Measurements from ENCODE around the gene ST6GALNAC3. TPM values are rescaled to one million over a fixed set of nuclear protein-coding genes. Genes with fewer than 3 reads are reported as not detected.

Gene ST6GALNAC3
- total RNA-seq, 4 donors from 2014 or later, result 2.8 to 3.5 (median 3.4) TPM

GRCh38 chr1:76480827-76481226, 406.3 kb downstream of the ST6GALNAC3 start:
- Histone ChIP-seq H3K27ac (no peak overlapping the region), H3K4me1 (no peaks in the 10 kb centered on the region), H3K9me3 (no peaks in the 10 kb centered on the region), H3K27me3 (no peaks in the 10 kb centered on the region), H3K36me3 (no peaks in the 10 kb centered on the region), H3K4me3 (no peak overlapping the region)
- TF ChIP-seq CTCF (IDR thresholded peaks at IDR 0.05), result no peak
- no peak for TF ChIP-seq POLR2A (IDR thresholded peaks at IDR 0.05)
- DNase-seq, result no peak

- no peak overlapping the region for H3K4me3 ChIP-seq
- TF ChIP-seq POLR2A (IDR thresholded peaks at IDR 0.05), result no peak
- no peak for TF ChIP-seq CTCF (IDR thresholded peaks at IDR 0.05)
- H3K36me3 ChIP-seq, result no peaks in the 10 kb centered on the region
- H3K4me1 ChIP-seq, result no peaks in the 10 kb centered on the region
- no peaks in the 10 kb centered on the region for H3K27me3 ChIP-seq
- no peaks in the 10 kb centered on the region for H3K9me3 ChIP-seq
- H3K27ac ChIP-seq, result no peak overlapping the region
- DNase-seq, result no peak
Measured at GRCh38 chr1:76481672-76482071, 407.1 kb downstream of the ST6GALNAC3 start.

DNA sequence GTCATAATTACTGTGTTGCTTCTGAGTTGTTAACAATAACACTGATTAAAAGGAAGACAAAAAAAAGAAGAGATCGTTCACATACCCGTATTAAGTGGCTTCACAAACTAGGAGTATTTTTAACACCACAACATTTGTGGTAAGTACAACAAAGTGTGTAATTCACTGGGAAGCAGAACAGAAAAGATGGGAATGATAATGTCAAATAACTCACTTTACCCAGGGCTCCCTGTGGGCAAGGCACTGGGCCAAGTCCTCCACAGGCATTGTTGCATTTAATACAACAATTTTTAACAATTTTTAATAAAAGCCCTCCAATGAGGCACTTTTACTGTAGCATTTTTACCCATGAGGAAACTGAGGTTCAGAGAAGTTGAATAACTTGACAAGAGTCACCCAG, 407.7 kb downstream of the ST6GALNAC3 start:
- H3K4me1 ChIP-seq, result no peaks in the 10 kb centered on the region
- no peaks in the 10 kb centered on the region for H3K9me3 ChIP-seq
- H3K4me3 ChIP-seq, result no peak overlapping the region
- H3K36me3 ChIP-seq, result no peaks in the 10 kb centered on the region
- no peak for DNase-seq
- TF ChIP-seq CTCF (IDR thresholded peaks at IDR 0.05), result no peak
- no peak for TF ChIP-seq POLR2A (IDR thresholded peaks at IDR 0.05)
- H3K27ac ChIP-seq, result no peak overlapping the region
- H3K27me3 ChIP-seq, result no peaks in the 10 kb centered on the region

- H3K4me1 ChIP-seq, result no peaks in the 10 kb centered on the region
- TF ChIP-seq CTCF (IDR thresholded peaks at IDR 0.05), result no peak
- no peak for TF ChIP-seq POLR2A (IDR thresholded peaks at IDR 0.05)
- no peaks in the 10 kb centered on the region for H3K9me3 ChIP-seq
- H3K4me3 ChIP-seq, result no peak overlapping the region
- no peak for DNase-seq
- no peaks in the 10 kb centered on the region for H3K36me3 ChIP-seq
- no peaks in the 10 kb centered on the region for H3K27me3 ChIP-seq
- no peak overlapping the region for H3K27ac ChIP-seq
Measured at GRCh38 chr1:76491737-76492136, 417.2 kb downstream of the ST6GALNAC3 start.

DNA sequence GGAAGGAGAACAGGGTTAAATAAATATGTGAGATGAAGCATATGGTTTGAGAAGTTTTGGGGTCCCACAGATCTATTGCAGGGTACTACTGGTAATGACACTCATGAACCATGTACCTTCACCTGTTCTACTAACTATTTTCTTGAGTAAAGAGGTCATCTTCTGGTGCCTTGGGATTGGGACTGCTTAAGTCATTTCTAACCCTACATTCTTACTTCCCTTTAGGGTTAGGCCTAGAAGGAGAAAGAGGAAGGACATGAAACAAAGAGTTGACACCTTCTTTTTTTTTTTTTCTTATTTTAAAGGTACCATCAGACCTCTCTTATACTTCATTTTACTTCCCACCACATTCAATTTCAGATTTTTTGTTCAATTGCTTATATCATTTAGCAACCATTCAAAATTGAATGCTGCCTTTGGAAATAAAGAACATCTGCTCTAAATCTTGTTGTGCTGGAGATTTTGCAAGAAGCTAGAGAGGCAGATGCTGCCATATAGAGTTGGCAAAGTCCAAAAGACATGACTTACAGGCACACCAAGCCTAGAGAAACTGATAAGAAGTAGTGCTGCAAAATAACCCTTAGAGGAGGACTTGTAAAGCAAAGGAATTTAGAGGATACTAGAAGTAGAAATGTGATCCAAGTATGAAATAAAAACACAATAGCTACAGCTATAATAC, 418.3 kb downstream of the ST6GALNAC3 start:
- Histone ChIP-seq H3K27ac (no peak overlapping the region), H3K36me3 (no peaks in the 10 kb centered on the region), H3K27me3 (no peaks in the 10 kb centered on the region), H3K4me3 (no peak overlapping the region), H3K4me1 (no peaks in the 10 kb centered on the region), H3K9me3 (no peaks in the 10 kb centered on the region)
- no peak for TF ChIP-seq CTCF (IDR thresholded peaks at IDR 0.05)
- TF ChIP-seq POLR2A (IDR thresholded peaks at IDR 0.05), result no peak
- no peak for DNase-seq

- Histone ChIP-seq H3K9me3 (no peaks in the 10 kb centered on the region), H3K4me3 (no peak overlapping the region), H3K36me3 (no peaks in the 10 kb centered on the region), H3K27ac (no peak overlapping the region), H3K27me3 (no peaks in the 10 kb centered on the region), H3K4me1 (no peaks in the 10 kb centered on the region)
- no peak for DNase-seq
- TF ChIP-seq POLR2A (IDR thresholded peaks at IDR 0.05) (no peak), CTCF (IDR thresholded peaks at IDR 0.05) (no peak)
Measured at GRCh38 chr1:76494807-76495206, 420.3 kb downstream of the ST6GALNAC3 start.
